ENCODE data around the gene NFIA. TPM values are rescaled to one million over a fixed set of nuclear protein-coding genes. Genes with fewer than 3 reads are reported as not detected.
A peak's percentile ranks its signal among the peaks of the same experiment; 100 is the strongest.

NFIA gene
- total RNA-seq, 1 donor from 2014 or later: 163 TPM

- no peak overlapping the region for H3K4me3 Mint-ChIP-seq
- peak overlapping the region; percentile 81 for H3K27ac Mint-ChIP-seq
- no peak for DNase-seq (ENCODE audit: low spot score in 2 of 2, unreplicated experiment in 2 of 2)
- no peaks in the 10 kb centered on the region for H3K27me3 Mint-ChIP-seq (ENCODE audit: low read depth)
- peaks cover 61% of the 10 kb centered on the region for H3K4me1 Mint-ChIP-seq
- no peaks in the 10 kb centered on the region for H3K36me3 Mint-ChIP-seq
- H3K9me3 Mint-ChIP-seq: no peaks in the 10 kb centered on the region
- TF ChIP-seq, protein P1, sequence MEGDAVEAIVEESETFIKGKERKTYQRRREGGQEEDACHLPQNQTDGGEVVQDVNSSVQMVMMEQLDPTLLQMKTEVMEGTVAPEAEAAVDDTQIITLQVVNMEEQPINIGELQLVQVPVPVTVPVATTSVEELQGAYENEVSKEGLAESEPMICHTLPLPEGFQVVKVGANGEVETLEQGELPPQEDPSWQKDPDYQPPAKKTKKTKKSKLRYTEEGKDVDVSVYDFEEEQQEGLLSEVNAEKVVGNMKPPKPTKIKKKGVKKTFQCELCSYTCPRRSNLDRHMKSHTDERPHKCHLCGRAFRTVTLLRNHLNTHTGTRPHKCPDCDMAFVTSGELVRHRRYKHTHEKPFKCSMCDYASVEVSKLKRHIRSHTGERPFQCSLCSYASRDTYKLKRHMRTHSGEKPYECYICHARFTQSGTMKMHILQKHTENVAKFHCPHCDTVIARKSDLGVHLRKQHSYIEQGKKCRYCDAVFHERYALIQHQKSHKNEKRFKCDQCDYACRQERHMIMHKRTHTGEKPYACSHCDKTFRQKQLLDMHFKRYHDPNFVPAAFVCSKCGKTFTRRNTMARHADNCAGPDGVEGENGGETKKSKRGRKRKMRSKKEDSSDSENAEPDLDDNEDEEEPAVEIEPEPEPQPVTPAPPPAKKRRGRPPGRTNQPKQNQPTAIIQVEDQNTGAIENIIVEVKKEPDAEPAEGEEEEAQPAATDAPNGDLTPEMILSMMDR (IDR thresholded peaks at IDR 0.05; ENCODE audit: unreplicated experiment): no peak
Observed at GRCh38 chr1:61192663-61193330, 110.4 kb downstream of the NFIA start.

DNA sequence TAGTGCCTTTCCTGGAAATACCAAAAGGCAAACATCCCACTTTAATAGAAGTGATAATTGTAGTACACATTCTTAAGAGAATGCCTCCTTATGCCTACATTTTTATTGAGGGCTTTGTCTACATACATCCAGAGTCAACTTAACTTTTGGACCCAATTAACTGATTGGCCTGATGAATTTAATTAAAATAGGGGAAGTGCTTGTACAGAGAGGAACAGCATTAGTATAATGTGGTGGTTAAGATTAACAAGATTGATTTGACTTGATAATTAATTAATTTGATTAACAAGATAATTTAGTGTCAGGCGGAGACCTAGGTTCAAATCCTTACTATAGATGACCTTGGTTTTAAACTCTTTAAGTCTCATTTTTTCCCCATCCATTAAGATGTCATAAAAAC, 111.4 kb downstream of the NFIA start:
- peak overlapping the region; percentile 32 for H3K27ac Mint-ChIP-seq
- H3K4me1 Mint-ChIP-seq: peaks cover 56% of the 10 kb centered on the region
- no peak for DNase-seq (ENCODE audit: low spot score in 2 of 2, unreplicated experiment in 2 of 2)
- H3K27me3 Mint-ChIP-seq (ENCODE audit: low read depth): no peaks in the 10 kb centered on the region
- H3K36me3 Mint-ChIP-seq: no peaks in the 10 kb centered on the region
- no peaks in the 10 kb centered on the region for H3K9me3 Mint-ChIP-seq
- TF ChIP-seq, protein P1 (IDR thresholded peaks at IDR 0.05; ENCODE audit: unreplicated experiment): no peak
- no peak overlapping the region for H3K4me3 Mint-ChIP-seq

DNA sequence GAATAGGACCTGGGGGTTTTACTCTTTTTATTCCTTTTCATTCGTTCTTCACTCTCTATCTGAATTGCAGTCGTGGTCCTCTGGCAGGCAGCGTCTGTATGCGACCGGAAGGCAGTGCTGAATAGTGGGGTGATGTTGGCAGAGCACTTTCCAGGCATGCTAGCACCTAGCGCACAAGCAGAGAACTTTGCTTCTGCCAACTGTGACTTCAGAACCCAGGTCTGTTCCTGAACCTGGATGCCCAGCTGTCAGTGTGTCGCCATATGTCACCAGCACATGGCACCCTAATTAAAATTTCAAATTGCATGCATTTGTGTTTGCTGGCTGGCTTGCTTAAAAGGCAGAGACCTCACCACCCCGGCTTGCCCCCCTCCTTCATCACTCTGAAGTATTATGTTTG, 116.2 kb downstream of the NFIA start:
- TF ChIP-seq, protein P1 (IDR thresholded peaks at IDR 0.05; ENCODE audit: unreplicated experiment): no peak
- no peaks in the 10 kb centered on the region for H3K9me3 Mint-ChIP-seq
- DNase-seq (ENCODE audit: low spot score in 2 of 2, unreplicated experiment in 2 of 2): no peak
- H3K27me3 Mint-ChIP-seq (ENCODE audit: low read depth): no peaks in the 10 kb centered on the region
- H3K27ac Mint-ChIP-seq: peak overlapping the region; percentile 37
- H3K4me3 Mint-ChIP-seq: no peak overlapping the region
- H3K36me3 Mint-ChIP-seq: no peaks in the 10 kb centered on the region
- peaks cover 52% of the 10 kb centered on the region for H3K4me1 Mint-ChIP-seq

GRCh38 chr1:61201035-61201434, 118.7 kb downstream of the NFIA start:
- no peak for DNase-seq (ENCODE audit: low spot score in 2 of 2, unreplicated experiment in 2 of 2)
- Mint-ChIP-seq H3K36me3 (no peaks in the 10 kb centered on the region), H3K27ac (peak overlapping the region; percentile 26), H3K4me3 (no peak overlapping the region), H3K27me3 (ENCODE audit: low read depth) (no peaks in the 10 kb centered on the region), H3K4me1 (peaks cover 40% of the 10 kb centered on the region), H3K9me3 (no peaks in the 10 kb centered on the region)
- TF ChIP-seq, protein P1 (IDR thresholded peaks at IDR 0.05; ENCODE audit: unreplicated experiment): no peak

DNA sequence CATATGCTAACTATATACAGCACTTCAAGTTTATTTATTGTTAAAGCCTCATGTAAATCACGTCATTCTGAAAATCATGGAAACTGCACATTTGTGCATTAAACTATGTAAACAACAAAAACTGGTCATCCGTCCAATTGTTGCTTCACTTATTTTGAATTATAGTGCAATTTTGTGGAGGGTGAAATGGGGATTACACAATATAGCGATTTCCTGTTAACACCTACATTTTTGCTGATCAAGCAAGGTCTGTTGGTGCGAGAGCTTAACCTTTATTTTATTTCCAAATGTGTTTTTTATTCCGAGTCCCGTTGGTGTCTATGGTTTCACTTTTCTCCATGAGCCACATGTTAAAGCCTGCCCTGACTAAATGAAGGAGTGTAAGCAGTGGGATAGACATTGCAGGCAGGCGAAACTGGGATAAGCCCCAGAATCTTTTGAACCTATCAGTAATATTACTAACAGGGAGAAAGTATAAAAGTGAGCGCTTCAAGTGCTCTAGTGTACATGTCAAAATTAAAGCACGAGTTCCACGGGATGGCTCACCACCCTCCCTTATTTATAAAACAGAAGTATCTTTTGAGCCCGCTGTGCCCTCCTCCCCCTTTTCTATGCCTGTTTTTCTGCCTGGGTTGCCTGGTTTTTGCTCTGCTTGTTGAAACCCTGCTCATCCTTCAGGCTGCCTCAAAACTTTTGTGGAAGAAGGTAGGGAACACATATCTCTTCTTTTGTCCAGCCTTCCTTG, 120.7 kb downstream of the NFIA start:
- no peaks in the 10 kb centered on the region for H3K27me3 Mint-ChIP-seq (ENCODE audit: low read depth)
- no peak for DNase-seq (ENCODE audit: low spot score in 2 of 2, unreplicated experiment in 2 of 2)
- H3K27ac Mint-ChIP-seq: peak overlapping the region; percentile 47
- no peak overlapping the region for H3K4me3 Mint-ChIP-seq
- TF ChIP-seq, protein P1 (IDR thresholded peaks at IDR 0.05; ENCODE audit: unreplicated experiment): no peak
- H3K36me3 Mint-ChIP-seq: peaks cover 2% of the 10 kb centered on the region
- no peaks in the 10 kb centered on the region for H3K9me3 Mint-ChIP-seq
- H3K4me1 Mint-ChIP-seq: peaks cover 39% of the 10 kb centered on the region
